ENCODE results near the gene CDK5R2.

DNA sequence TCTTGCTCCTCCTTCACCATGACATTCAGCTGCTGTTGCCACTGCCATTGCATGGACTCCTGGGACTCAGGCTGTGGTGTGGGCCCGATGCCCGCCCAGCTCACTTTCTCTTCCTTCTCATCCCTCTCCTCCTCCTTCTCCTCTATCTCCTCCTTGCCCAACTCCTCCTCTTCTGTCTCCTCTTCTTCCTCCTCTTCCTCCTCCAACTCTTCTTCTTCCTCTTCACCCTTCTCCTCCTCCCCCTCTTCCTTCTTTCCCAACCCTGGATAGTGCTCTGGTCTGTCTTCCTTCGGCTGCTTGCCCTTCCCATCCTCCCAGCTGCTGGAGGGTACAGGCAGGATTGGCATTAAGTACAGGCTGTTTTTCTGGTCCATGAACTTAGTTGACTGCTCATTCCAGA is 44.5 kb downstream of the CDK5R2 start:
- TF ChIP-seq, protein P1, sequence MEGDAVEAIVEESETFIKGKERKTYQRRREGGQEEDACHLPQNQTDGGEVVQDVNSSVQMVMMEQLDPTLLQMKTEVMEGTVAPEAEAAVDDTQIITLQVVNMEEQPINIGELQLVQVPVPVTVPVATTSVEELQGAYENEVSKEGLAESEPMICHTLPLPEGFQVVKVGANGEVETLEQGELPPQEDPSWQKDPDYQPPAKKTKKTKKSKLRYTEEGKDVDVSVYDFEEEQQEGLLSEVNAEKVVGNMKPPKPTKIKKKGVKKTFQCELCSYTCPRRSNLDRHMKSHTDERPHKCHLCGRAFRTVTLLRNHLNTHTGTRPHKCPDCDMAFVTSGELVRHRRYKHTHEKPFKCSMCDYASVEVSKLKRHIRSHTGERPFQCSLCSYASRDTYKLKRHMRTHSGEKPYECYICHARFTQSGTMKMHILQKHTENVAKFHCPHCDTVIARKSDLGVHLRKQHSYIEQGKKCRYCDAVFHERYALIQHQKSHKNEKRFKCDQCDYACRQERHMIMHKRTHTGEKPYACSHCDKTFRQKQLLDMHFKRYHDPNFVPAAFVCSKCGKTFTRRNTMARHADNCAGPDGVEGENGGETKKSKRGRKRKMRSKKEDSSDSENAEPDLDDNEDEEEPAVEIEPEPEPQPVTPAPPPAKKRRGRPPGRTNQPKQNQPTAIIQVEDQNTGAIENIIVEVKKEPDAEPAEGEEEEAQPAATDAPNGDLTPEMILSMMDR (conservative IDR thresholded peaks at IDR 0.05) = no peak
- no peak for TF ChIP-seq ZFX (IDR thresholded peaks at IDR 0.05)

All from C4-2B (cell line).